ENCODE data around the gene RFX2.

The RFX2 gene

GRCh38 chr19:6086068-6086788, 24.1 kb downstream of the RFX2 start:
- peak; percentile 62 for DNase-seq (ENCODE audit: low read depth, low spot score)
- no peak overlapping the region for H3K4me3 ChIP-seq (ENCODE audit: low read depth, low read length)
- no peak for TF ChIP-seq CTCF (IDR thresholded peaks at IDR 0.05; ENCODE audit: low read depth, low read length)
- in situ Hi-C loops (cut with HindIII; ENCODE audit: low sequenced_read_pairs) = no loop called here

GRCh38 chr19:6084821-6085220, 25.5 kb downstream of the RFX2 start:
- DNase-seq (ENCODE audit: low read depth, low spot score) = no peak
- in situ Hi-C loops (cut with HindIII; ENCODE audit: low sequenced_read_pairs) = no loop called here
- no peak overlapping the region for H3K4me3 ChIP-seq (ENCODE audit: low read depth, low read length)
- no peak for TF ChIP-seq CTCF (IDR thresholded peaks at IDR 0.05; ENCODE audit: low read depth, low read length)

GRCh38 chr19:6079107-6079506, 31.2 kb downstream of the RFX2 start:
- no peak for TF ChIP-seq CTCF (IDR thresholded peaks at IDR 0.05; ENCODE audit: low read depth, low read length)
- no peak overlapping the region for H3K4me3 ChIP-seq (ENCODE audit: low read depth, low read length)
- in situ Hi-C loops (cut with HindIII; ENCODE audit: low sequenced_read_pairs) = no loop called here
- no peak for DNase-seq (ENCODE audit: low read depth, low spot score)

GRCh38 chr19:6078068-6078467, 32.2 kb downstream of the RFX2 start:
- H3K4me3 ChIP-seq (ENCODE audit: low read depth, low read length) = no peak overlapping the region
- in situ Hi-C loops (cut with HindIII; ENCODE audit: low sequenced_read_pairs) = no loop called here
- TF ChIP-seq CTCF (IDR thresholded peaks at IDR 0.05; ENCODE audit: low read depth, low read length) = no peak
- DNase-seq (ENCODE audit: low read depth, low spot score) = no peak

- TF ChIP-seq CTCF (IDR thresholded peaks at IDR 0.05; ENCODE audit: low read depth, low read length) = no peak
- H3K4me3 ChIP-seq (ENCODE audit: low read depth, low read length) = no peak overlapping the region
- peak; percentile 91 for DNase-seq (ENCODE audit: low read depth, low spot score)
- in situ Hi-C loops (cut with HindIII; ENCODE audit: low sequenced_read_pairs) = no loop called here
Measured at GRCh38 chr19:6076675-6077463, 33.4 kb downstream of the RFX2 start.

GRCh38 chr19:6076291-6076665, 34.0 kb downstream of the RFX2 start:
- no peak overlapping the region for H3K4me3 ChIP-seq (ENCODE audit: low read depth, low read length)
- in situ Hi-C loops (cut with HindIII; ENCODE audit: low sequenced_read_pairs) = no loop called here
- TF ChIP-seq CTCF (IDR thresholded peaks at IDR 0.05; ENCODE audit: low read depth, low read length) = no peak
- DNase-seq (ENCODE audit: low read depth, low spot score) = no peak

All from astrocyte of the spinal cord (primary cell).